Measurements from ENCODE around the gene PRDX5.
A peak's percentile ranks its signal among the peaks of the same experiment; 100 is the strongest.

- TF ChIP-seq, protein P1, sequence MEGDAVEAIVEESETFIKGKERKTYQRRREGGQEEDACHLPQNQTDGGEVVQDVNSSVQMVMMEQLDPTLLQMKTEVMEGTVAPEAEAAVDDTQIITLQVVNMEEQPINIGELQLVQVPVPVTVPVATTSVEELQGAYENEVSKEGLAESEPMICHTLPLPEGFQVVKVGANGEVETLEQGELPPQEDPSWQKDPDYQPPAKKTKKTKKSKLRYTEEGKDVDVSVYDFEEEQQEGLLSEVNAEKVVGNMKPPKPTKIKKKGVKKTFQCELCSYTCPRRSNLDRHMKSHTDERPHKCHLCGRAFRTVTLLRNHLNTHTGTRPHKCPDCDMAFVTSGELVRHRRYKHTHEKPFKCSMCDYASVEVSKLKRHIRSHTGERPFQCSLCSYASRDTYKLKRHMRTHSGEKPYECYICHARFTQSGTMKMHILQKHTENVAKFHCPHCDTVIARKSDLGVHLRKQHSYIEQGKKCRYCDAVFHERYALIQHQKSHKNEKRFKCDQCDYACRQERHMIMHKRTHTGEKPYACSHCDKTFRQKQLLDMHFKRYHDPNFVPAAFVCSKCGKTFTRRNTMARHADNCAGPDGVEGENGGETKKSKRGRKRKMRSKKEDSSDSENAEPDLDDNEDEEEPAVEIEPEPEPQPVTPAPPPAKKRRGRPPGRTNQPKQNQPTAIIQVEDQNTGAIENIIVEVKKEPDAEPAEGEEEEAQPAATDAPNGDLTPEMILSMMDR (IDR thresholded peaks at IDR 0.05): peak in 3 of 4 experiments; percentile 7 to 37 (median 14)
- TF ChIP-seq POLR2AphosphoS5 (IDR thresholded peaks at IDR 0.05) (peak; percentile 91), POLR2A (IDR thresholded peaks at IDR 0.05) (peak; percentile 48 to 49), EP300 (IDR thresholded peaks at IDR 0.05) (no peak)
Measured at GRCh38 chr11:64269540-64270220, 48.2 kb upstream of the PRDX5 start.
